Measurements from ENCODE around the gene FYCO1.

Gene FYCO1

GRCh38 chr3:45880725-45881077 lies 114.9 kb downstream of the FYCO1 start:
- DNase-seq, result no peak

- no peak for DNase-seq
These were observed 117.5 kb downstream of the FYCO1 start for GRCh38 chr3:45878124-45878523.

DNA sequence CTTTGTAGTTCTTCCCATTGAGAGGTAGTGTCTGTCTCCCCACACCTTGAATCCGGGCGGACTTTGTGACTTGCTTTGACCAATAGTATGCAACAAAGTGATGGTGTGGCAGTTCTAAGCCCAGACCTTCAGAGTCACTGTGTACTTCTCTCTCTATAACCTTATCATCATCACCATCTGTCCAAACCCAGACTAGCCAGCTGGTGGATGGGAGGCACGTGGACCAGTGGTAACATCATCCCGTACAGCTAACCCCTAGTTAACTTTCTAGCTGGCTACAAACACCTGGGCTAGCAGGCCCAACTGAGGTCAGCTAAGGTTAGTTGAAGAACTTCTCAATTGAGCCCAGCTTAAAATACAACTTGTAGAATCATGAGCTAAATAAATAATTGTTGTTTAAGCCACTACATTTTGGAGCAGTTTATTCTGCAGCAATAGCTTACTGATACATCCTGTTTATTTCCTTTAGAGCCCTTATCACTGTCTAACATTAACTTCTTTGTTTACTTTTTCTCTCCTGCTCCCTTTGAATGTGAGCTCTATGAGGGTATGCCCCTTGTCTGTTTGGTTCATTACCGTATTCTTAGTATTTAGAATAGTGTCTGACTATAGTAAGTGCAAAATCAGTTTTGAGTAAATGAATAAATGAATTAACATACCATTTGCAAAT lies 120.8 kb downstream of the FYCO1 start:
- no peak for DNase-seq

DNA sequence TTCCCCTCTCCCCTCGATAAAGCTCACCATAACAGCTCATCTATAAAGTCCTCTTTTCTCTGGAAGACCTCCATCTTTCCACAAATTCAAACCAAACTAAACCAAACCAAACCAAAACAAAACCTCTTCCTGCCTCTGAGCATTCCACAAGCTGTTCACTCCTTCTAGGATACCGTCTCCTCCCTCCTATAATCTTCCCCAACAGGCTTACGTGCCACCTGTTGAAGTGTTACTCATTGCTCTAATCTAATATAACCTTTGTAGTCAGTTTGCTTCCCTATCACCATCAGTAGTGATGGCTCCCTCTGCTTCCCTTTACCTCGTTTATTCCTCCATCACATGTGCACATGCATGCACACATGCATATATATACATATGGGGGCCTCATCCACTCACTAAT lies 122.0 kb downstream of the FYCO1 start:
- DNase-seq, result no peak

DNA sequence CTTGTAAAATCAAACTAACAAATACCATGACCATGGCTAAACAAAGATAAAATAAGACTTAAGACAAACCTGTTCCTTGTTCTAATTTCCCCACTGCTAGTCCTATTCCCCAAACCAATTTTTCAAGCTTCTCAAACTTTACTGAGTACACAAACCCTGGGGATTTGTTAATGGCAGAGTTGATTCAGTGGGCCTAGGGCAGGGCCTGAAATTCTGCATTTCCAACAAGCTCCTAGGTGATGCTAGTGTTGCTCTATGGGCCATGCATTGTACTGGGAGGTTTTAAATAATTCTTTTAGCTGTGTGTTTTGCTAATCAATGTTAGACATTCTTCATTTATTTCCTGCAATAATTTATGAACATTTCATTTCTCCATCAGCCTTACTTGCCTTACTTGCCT lies 122.6 kb downstream of the FYCO1 start:
- DNase-seq, result no peak

GRCh38 chr3:45872569-45872968 lies 123.1 kb downstream of the FYCO1 start:
- no peak for DNase-seq

GRCh38 chr3:45871780-45872179 lies 123.8 kb downstream of the FYCO1 start:
- no peak for DNase-seq

DNA sequence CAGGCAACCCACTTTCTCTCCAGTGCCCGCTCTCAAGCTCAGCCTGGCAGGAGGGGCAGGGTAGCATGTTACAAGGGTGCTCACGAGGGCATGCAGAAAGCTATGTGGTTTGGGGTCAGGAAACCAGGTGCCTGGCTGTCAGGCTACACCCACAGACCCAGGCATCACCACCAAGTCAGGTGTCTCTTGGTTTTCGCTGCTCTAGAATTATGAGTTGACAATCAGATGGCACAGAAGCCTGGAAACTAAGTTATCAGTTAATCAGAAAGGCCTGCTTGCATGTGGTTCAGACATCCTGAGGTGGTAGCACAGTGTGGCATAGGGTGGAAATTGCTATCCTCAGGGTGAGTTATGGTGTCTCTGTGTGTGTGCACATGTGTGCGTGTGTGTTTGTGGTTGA lies 125.5 kb downstream of the FYCO1 start:
- DNase-seq, result no peak

- no peak for DNase-seq
These were observed 126.0 kb downstream of the FYCO1 start for GRCh38 chr3:45869638-45870037.

GRCh38 chr3:45868650-45869049 lies 127.0 kb downstream of the FYCO1 start:
- no peak for DNase-seq

GRCh38 chr3:45868213-45868612 lies 127.4 kb downstream of the FYCO1 start:
- no peak for DNase-seq

Data from NCI-H345 (cell line).